Activated B cell treated with CpG ODN at 0.5 μM for 24 hours (primary cell): ENCODE results near the gene HDGFL2. TPM values are rescaled to one million over a fixed set of nuclear protein-coding genes. Genes with fewer than 3 reads are reported as not detected.

Experiments used
- ATAC-seq: fragments of 200-7000 bp; cut with Tn5 transposase; one replicate; pipeline ENCODE4 v1.10.0; 2021; ENCODE audit warnings: low read depth, mild to moderate bottlenecking, moderate library complexity
- CTCF ChIA-PET: fragments of 350-600 bp; sonication (Branson Sonifier 250); formaldehyde crosslinking; loops from one replicate; lab custom pipeline; 2021; ENCODE audit warnings: antibody characterized with exemption; lab: Charles Lee
- POLR2A ChIA-PET: fragments of 350-600 bp; sonication (Branson Sonifier 250); formaldehyde crosslinking; loops from one replicate; lab custom pipeline; 2021; ENCODE audit warnings: antibody characterized with exemption; lab: Charles Lee
- DNase-seq: peaks from one replicate; pipeline ENCODE4 v3.0.0; 2022
- H3K27ac Mint-ChIP-seq: one replicate; pipeline ENCODE4 v1.8.0; 2020; ENCODE audit warnings: mixed read lengths
- H3K27me3 Mint-ChIP-seq: one replicate; pipeline ENCODE4 v1.8.0; 2021; ENCODE audit warnings: mixed read lengths
- H3K36me3 Mint-ChIP-seq: one replicate; pipeline ENCODE4 v1.8.0; 2021; ENCODE audit warnings: low read depth, mixed read lengths
- H3K4me1 Mint-ChIP-seq: one replicate; pipeline ENCODE4 v1.8.0; 2021; ENCODE audit warnings: mixed read lengths
- H3K4me3 Mint-ChIP-seq: one replicate; pipeline ENCODE4 v1.8.0; 2020; ENCODE audit warnings: mild to moderate bottlenecking, mixed read lengths
- H3K9me3 Mint-ChIP-seq: one replicate; pipeline ENCODE4 v1.8.0; 2020; ENCODE audit warnings: mixed read lengths
- CTCF ChIP-seq: fragments of 200-600 bp; IDR thresholded peaks from one replicate; pipeline ENCODE4 v1.8.0; 2022; ENCODE audit warnings: antibody characterized with exemption, mild to moderate bottlenecking
- intact Hi-C: fragments of 100-400 bp; cut with micrococcal nuclease; formaldehyde crosslinking; loops from one replicate; pipeline ENCODE4 v1.15.1; 2024
- total RNA-seq: library from RNA; stranded (reverse); gene quantifications from 2 replicates; pipeline ENCODE4 v1.2.3, GENCODE V29; 2022

Gene HDGFL2
- total RNA-seq, 1 donor from 2014 or later = 44.9 TPM

GRCh38 chr19:4506449-4507149 is 34.5 kb downstream of the HDGFL2 start:
- ChIA-PET POLR2A (no interaction called here), CTCF (no interaction called here)
- H3K36me3 Mint-ChIP-seq = peaks cover 21% of the 10 kb centered on the region
- intact Hi-C loops = no loop called here
- H3K4me3 Mint-ChIP-seq = no peak overlapping the region
- no peaks in the 10 kb centered on the region for H3K9me3 Mint-ChIP-seq
- TF ChIP-seq CTCF = no peak
- H3K4me1 Mint-ChIP-seq = no peaks in the 10 kb centered on the region
- no peak overlapping the region for H3K27ac Mint-ChIP-seq
- no peaks in the 10 kb centered on the region for H3K27me3 Mint-ChIP-seq
- DNase-seq (no peak), ATAC-seq (no peak)

GRCh38 chr19:4507150-4507452 is 35.0 kb downstream of the HDGFL2 start:
- H3K36me3 Mint-ChIP-seq = peaks cover 20% of the 10 kb centered on the region
- H3K9me3 Mint-ChIP-seq = no peaks in the 10 kb centered on the region
- no peak overlapping the region for H3K4me3 Mint-ChIP-seq
- H3K27me3 Mint-ChIP-seq = no peaks in the 10 kb centered on the region
- intact Hi-C loops = no loop called here
- no peak overlapping the region for H3K27ac Mint-ChIP-seq
- no peak for ATAC-seq
- POLR2A ChIA-PET = no interaction called here
- CTCF ChIA-PET = no interaction called here
- no peaks in the 10 kb centered on the region for H3K4me1 Mint-ChIP-seq
- no peak for DNase-seq
- TF ChIP-seq CTCF = no peak

- H3K27ac Mint-ChIP-seq = no peak overlapping the region
- no peaks in the 10 kb centered on the region for H3K27me3 Mint-ChIP-seq
- no peaks in the 10 kb centered on the region for H3K4me1 Mint-ChIP-seq
- intact Hi-C loops = no loop called here
- peaks cover 13% of the 10 kb centered on the region for H3K36me3 Mint-ChIP-seq
- H3K9me3 Mint-ChIP-seq = no peaks in the 10 kb centered on the region
- no peak for TF ChIP-seq CTCF
- no peak overlapping the region for H3K4me3 Mint-ChIP-seq
- ChIA-PET POLR2A (no interaction called here), CTCF (no interaction called here)
- no peak for DNase-seq
- ATAC-seq = no peak
Observed at GRCh38 chr19:4507804-4508203, 35.7 kb downstream of the HDGFL2 start.

- no peaks in the 10 kb centered on the region for H3K4me1 Mint-ChIP-seq
- H3K9me3 Mint-ChIP-seq = no peaks in the 10 kb centered on the region
- DNase-seq = no peak
- no peak overlapping the region for H3K27ac Mint-ChIP-seq
- H3K4me3 Mint-ChIP-seq = no peak overlapping the region
- ATAC-seq = no peak
- POLR2A ChIA-PET = no interaction called here
- TF ChIP-seq CTCF = no peak
- CTCF ChIA-PET = no interaction called here
- intact Hi-C loops = no loop called here
- peaks cover 13% of the 10 kb centered on the region for H3K36me3 Mint-ChIP-seq
- no peaks in the 10 kb centered on the region for H3K27me3 Mint-ChIP-seq
Observed at GRCh38 chr19:4508698-4509097, 36.6 kb downstream of the HDGFL2 start.

GRCh38 chr19:4510435-4511255 is 38.5 kb downstream of the HDGFL2 start:
- no peak for TF ChIP-seq CTCF
- Mint-ChIP-seq H3K9me3 (no peaks in the 10 kb centered on the region), H3K4me3 (no peak overlapping the region), H3K27ac (no peak overlapping the region), H3K4me1 (no peaks in the 10 kb centered on the region), H3K36me3 (peaks cover 8% of the 10 kb centered on the region), H3K27me3 (peaks cover 3% of the 10 kb centered on the region)
- ChIA-PET CTCF (no interaction called here), POLR2A (no interaction called here)
- intact Hi-C loops = no loop called here
- DNase-seq (no peak), ATAC-seq (no peak)
